ENCODE data around the gene MBOAT2.
A peak's percentile ranks its signal among the peaks of the same experiment; 100 is the strongest.
"Not testable (repeated sequence)": the region's sequence is repeated elsewhere in the genome, so short reads cannot be mapped to it uniquely, and the experiment has no call there.

Gene MBOAT2

DNA sequence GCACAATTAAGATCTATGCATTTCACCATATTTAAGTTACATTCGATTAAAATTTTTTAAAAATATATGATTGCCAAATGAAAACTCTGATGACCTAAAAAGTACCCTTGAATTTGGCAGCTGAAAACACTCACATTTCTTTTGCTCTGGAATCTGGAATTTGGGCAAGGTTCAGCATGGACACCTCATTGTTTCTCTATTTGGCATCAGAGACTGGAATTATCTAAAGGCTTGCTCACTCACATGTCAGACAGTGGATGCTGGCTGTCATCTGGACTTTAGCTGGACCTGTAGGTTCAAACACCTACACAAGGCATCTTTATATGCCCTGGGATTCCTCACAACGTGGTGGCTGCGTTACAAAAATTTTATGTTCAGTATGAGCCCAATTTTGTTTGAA, 16.1 kb downstream of the MBOAT2 start:
- no peak for DNase-seq

DNA sequence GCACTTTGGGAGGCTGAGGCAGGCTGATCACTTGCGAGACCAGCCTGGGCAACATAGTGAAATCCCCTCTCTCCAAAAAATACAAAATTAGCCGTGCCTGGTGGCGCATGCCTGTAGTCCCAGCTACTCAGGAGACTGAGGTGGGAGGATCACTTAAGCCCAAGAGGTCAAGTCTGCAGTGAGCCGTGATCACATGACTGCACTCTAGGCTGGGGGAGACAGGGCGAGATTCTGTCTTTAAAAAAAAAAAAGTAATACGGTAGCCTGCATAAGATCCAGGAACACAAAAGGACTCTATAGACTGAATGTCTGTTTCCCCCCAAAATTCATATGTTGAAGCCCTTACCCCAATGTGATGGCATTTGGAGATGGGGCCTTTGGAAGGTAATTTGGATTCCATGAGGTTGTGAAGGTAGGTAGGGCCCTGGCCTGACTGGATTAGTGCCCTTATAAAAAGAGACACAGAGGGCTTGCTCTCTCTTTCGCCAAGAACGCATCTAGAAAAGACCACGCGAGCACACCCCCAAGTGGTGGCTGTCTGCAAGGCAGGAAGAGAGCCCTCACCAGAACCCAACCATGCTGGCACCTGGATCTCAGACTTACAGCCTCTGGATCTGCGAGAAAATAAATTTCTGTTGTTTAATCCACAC, 17.0 kb downstream of the MBOAT2 start:
- DNase-seq = peak; percentile 13

DNA sequence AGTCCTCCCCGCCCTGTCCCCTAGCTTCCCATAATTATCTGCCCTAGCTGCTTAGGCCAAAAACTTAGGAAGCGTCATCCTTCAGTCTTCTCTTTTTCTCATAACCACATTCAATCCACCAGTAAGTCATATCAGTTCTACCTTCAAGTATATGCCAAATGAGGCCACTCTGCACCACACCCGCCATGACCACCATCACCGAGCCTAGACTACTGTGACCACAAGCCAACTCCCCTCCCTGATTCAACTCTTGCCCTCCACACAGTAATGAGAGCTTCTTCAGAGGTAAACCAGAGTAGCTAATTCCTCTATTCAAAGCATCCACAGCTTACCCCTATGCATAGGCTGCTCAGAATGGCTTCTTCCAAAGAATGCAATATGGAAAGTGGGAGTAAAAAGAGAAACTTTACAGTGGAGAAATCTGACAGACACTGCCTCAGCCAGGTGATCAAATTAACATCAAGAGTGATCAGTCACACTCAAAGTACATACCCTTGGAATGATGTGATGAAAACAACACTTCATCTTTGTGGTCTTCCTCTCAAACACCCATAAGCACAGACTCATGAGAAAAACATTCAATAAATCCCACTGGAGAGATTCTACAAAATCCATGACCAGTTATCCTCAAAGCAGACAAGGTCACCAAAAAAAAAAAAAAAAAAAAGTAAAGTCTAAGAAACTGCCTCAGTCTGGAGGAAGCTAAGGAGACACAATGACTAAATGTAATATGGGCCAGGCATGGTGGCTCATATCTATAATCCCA, 17.7 kb downstream of the MBOAT2 start:
- peak; percentile 8 for DNase-seq

DNA sequence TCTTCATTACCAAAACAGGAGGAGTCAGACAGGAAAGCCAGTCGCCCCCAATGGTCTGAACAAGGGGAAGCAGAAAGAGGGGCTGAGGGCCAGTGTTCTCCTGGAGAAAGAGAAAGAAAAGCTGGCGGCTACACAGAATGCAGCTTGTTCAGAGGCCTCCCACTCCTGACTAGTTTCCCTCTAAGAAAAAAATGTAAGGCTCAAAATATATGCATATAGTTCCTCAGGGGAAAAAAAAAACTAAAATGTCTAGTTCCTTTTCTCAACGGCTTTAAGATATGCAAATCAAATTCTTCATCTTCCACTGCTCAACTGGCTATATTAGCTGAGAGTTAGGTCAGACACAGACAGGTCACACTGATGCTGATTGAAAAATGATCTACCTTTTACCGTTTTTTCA, 18.6 kb downstream of the MBOAT2 start:
- DNase-seq = peak; percentile 63

DNA sequence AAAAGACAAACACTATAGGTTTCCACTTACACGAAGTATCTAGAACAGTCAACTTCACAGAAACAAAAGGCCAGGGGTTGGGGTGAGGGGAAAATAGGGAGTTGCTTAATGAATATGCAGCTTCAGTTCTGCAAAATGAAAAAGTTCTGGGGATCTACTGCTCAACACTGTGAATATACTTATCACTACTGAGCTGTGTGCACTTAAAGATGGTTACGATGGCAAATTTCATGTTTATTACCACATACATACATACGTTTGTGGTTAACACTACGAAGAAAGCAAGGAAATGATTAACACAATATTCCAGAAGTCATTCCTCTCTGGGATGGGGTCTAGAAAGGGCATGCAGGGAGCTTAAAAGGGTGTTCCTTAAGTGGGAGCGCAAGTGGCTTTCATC, 19.3 kb downstream of the MBOAT2 start:
- peak; percentile 77 for DNase-seq

DNA sequence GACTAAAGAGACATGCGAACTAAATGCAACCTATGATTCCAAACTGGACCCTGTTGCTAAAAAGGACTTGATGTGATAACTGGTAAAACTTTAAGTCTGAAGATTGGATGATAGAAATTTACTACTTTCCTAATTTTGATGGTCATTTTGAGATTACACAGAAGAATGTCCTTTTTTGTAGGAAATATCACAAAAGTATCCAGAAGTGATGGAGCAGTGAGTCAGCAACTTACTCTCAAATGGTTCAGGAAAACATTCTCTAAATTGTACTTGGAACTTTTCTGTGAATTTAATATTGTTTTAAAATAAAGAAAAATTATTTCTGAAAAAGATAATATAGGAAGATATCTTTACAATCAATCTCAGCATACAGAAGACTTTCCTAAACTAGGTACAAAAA, 19.9 kb downstream of the MBOAT2 start:
- no peak for DNase-seq

DNA sequence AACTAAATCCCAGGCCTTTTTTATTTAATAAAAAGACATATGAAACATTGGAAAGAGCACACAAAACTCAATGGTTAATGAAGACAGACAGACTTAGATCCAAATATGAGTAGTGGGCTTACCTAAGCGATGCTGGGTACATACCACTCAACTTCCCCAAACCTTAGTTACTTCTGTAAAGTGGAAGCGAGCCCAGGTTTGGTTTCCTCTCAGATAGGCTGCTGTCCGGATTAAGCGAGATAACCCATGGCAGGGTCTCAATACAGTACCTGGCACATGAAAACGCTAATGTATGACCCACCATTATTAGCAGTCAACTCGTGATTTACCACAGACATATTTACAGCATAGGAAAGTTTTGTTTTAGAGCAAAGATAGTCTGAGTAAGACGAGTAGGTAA, 21.6 kb downstream of the MBOAT2 start:
- no peak for DNase-seq

DNA sequence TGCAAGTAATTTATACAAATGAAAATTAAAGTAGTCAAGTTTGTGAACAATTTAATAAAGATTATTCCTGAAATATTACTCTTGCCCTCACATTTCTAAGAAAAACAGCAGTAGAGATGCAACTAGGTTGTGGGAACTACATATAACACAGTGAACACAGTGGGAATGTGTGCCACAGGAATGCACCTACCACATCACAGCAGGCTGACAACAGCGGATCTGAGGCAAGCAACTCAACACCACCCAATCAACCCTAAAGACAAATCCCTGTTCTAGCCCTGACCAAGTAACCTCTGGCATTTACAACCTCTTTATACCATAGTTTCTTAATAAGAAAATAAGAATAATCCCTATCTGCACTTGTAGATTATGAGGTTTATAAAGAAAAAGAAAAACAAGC, 23.4 kb downstream of the MBOAT2 start:
- no peak for DNase-seq

DNA sequence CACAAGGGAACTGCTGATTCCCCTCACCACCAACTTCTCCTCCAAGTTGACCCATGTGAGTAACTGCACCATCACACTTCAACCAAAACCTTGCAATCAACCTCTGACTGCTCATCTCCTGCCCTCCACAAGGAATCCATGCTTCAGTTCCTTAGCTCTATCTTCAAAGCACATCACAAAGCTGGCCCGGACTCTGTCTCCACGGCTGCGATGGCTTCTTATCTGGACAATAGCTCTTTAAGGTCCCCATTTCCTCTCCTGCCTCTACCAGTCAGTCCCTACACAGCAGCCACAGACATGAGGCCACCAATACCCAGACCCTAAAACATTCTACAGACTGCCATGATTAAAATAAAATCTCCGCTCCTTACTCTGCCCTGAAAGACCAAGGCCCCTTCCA, 25.7 kb downstream of the MBOAT2 start:
- no peak for DNase-seq

DNA sequence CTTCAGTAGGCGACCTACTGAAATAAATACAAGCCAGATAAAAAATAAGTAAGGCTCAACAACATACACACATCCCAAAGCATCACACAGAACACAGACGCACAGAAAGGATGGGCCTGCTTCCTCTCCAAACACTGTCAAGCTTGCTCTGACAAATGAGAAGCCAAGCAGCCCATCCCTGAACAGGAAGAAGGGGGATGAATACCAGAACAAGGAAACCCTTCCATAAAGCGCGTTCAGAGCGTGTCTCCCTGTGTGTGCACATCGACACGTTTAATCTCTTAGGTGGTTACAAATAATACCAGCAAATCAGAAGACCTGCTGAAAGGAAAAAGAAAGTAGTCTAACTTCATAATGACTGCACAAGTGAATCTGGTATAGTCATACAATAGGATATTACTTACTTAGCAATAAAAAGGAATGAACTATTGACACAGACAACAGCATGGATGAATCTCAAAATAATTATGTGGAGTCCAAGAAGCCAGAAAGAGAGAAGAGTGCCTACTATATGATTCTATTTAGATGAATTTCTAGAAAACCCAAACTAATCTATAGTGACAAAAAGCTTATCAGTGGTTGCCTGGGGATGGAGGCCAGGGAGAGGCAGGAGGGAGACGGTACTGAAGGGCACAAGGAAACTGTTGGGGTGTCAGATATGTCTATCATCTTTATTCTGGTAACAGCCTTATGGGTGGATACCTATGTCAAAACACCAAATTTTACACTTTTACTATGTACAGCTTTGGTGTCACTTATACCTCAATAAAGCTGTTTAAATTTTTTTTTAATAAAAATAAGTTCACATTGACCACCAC, 26.8 kb downstream of the MBOAT2 start:
- peak; percentile 24 for DNase-seq

DNA sequence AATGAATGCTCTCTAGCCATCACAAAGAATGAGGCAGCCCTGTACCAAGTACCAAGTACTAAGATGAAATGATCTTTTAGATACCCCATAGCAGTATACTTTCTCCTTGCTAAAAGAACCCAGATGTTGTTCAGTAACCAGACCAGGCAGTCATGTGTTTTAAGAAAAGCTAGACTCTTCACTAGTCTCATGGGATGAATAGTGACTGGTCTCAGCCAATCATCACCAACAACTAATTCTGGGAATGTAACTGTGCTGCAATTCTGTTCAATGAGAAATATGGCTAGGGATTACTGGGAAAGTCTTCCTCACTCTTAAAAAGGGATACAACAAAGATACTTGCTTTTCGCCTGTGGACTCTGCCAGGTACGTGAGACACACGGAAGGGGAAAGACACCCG, 29.5 kb downstream of the MBOAT2 start:
- no peak for DNase-seq

DNA sequence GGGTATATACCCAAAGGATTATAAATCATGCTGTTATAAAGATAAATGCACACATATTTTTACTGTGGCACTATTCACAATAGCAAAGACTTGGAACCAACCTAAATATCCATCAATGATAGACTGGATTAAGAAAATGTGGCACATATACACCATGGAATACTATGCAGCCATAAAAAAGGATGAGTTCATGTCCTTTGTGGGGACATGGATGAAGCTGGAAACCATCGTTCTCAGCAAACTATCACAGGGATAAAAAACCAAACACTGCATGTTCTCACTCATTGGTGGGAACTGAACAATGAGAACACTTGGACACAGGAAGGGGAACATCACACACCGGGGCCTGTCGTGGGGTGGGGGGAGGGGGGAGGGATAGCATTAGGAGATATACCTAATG, 30.5 kb downstream of the MBOAT2 start:
- DNase-seq = not testable (repeated sequence)

DNA sequence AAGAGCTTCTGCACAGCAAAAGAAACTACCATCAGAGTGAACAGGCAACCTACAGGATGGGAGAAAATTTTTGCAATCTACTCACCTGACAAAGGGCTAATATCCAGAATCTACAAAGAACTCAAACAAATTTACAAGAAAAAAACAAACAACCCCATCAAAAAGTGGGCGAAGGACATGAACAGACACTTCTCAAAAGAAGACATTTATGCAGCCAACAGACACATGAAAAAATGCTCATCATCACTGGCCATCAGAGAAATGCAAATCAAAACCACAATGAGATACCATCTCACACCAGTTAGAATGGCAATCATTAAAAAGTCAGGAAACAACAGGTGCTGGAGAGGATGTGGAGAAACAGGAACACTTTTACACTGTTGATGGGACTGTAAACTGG, 30.9 kb downstream of the MBOAT2 start:
- not testable (repeated sequence) for DNase-seq

DNA sequence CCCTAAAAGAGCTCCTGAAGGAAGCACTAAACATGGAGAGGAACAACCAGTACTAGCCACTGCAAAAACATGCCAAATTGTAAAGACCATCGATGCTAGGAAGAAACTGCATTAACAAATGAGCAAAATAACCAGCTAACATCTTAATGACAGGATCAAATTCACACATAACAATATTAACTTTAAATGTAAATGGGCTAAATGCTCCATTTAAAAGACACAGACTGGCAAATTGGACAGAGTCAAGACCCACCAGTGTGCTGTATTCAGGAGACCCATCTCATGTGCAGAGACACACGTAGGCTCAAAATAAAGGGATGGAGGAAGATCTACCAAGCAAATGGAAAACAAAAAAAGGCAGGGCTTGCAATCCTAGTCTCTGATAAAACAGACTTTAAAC, 34.1 kb downstream of the MBOAT2 start:
- not testable (repeated sequence) for DNase-seq

DNA sequence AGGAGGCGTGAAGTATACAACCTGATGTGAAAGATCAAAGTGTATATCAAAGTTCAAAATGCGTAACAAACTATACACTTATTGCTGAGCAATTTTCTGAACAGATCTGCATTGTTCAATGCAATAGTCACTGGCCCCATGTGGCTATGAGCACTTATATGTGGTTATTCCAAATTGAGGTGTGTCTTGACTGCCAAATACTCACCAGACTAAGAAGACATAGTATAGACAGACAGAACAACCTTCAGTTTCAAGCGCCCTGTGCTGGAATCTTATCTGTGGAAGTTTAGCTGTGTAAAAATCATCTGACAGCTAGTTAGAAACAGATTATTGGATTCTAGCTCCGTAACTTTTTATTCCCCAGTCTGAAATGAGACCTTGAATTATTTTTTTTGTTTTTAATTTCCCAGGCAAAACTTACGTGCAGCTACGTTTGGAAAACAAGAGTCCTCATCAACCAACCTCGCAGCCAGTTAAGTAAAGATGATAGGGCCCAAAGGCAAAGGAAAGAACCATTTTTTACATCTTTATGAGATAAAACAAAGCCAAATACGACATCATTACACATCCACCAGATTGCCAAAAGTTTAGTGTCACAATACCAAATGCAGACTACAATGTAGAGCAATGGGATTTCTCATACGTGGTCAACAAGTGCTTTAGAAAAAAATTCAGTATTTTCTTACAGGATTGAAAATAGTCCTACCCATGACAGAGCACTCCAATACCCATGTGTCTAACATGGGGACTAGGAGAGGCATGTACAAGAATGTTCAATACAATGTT, 37.2 kb downstream of the MBOAT2 start:
- no peak for DNase-seq

DNA sequence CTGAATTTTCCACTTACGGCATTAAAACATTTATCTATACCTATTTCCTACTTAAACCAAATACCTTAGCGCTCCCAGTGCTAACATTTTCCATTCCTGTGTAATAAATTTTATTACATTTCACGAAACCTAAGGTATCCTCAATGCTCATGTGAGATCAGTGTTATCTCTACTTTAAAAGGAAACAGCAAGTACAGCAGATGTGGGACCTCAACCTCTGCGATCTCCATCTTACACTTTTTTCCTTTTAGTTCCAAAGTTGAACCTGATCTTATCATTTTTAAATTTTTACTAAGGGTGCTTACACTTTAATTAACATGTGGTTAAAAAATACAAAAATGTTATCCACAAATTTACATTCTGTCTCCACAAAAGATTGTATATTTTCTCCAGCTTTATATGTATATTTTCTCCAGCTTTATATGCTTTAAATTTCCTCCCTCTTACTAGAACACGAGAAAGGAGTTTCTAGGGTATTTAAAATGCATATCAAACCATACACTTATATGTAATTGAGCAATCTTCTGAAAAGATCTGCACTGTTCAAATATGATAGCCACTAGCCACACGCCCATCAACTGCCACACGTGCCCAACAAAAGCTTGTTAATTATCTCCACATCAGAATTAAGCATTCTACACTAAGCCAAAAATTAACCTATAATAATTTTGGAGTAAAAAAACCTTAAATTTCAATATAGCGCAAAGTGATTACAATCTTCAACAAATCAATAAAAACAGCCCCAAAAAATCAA, 38.1 kb downstream of the MBOAT2 start:
- DNase-seq = no peak

DNA sequence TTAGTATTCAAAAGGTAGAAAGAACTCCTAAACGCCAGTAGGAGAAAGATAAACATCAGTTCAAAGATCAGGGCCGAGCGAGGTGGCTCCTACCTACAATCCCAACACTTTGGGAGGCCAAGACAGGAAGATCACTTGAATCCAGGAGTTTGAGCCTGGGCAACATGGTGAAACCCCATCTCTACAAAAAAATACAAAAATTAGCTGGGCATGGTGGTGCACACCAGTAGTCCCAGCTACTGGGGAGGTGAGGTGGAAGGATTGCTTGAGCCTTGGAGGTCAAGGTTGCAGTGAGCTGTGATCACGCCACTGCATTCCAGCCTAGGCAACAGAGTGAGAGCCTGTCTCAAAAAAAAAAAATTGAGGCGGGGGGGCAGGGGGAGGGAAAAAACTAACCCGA, 40.6 kb downstream of the MBOAT2 start:
- DNase-seq = no peak

DNA sequence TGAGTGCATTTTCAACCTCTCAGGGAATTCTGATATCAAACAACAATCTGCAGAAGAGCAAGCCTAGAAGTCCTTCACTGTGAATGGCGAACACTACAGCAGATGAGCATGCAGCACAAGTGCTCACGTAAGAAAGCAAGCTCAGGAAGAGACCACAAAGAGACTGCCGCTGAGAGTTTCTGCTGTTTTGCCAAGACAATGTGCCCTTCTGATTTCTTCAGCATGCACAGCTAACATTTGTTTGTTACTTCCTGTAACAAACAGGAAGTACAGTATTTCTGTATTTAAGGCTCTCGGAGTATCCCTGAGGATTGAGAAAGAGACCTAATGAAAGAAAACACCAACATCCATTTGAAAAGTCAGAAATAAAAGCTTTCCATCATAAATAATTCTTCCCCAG, 45.9 kb downstream of the MBOAT2 start:
- peak; percentile 31 for DNase-seq

DNA sequence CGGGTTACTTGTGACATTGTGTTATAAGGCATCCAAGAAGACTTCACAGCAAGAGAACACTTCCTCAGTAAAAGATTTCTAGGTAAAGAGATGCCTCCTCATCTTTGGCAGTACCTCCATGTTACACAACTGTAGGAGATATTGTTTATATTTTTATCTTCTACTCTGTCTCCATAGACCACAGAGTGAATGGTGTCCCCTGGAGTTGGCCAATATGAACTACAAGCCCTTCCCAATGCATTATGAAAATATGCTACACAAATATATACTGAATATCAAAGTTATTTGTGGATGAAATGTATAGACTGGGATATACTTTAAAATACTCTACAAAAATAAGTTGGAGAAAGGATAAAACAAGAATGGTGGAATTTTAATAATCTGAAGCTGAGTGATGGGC, 46.7 kb downstream of the MBOAT2 start:
- DNase-seq = no peak

DNA sequence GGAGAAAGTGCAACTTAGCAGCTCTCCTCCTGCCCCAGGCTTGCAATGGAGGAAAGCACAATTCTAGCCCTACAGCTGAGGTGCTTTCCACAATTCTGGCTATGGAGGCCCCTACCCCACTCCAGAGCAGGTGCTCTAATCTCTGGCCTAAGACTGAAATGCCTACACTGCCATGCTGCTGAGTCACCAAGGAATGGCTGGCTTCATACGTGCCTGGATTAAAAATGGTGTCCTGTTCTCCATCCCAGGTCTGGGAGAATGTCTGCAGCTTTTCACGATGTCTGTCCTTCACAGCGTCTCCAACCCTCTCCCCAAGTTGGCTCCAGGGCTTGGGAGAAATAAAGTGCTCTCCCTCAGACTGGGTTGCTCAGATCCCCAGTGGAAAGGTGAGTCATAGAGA, 48.5 kb downstream of the MBOAT2 start:
- no peak for DNase-seq

DNA sequence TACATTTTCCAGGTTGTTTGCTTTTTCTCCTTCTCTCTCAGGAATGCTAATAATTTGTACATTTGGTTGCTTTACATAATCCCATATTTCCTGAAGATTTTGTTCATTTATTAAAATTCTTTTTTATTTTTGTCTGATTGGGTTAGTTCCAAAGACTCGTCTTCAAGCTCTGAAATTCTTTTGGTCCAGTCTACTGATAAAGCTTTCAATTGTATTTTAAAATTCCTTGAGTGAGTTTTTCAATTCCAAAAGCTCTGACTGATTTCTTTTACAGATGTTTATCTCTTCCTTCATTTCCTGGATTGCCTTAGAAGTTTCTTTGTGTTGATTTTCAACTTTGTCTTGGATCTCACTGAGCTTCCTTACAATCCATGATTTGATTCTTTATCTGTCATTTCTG, 50.0 kb downstream of the MBOAT2 start:
- DNase-seq = no peak

DNA sequence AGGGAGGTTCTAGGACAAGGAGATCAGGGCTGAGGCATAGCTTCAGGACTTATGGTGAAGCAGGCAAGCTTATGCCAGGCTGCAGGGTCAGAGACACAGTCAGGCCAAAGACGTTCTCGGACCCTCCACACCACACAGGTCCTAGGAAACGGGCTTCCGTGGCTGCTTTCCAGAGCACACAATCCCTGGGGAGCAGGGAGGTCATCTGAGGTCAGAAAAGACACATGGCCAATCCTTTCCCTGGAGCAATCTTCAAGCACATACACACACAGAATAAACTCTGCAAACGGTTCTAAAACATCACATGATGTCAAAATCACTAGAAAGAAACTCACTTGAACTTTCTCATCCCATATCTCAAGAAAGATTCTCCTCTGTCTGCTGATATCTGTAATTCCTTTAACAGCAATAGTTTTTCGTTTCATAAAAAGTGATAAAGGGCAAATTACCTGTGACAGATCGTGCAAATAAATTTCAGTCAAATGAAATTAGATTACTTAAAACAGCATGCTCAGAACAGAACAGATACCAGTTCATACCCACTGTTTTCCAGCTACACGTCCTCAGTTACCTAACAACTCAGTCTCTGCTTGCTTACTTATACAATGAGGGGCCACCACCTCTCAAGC, 63.9 kb downstream of the MBOAT2 start:
- no peak for DNase-seq

Measured in suppressor macrophage treated with lipopolysaccharide for 4 hours (primary cell).